Testis (tissue), 3 donors: ENCODE measurements around the gene SDE2. TPM values are rescaled to one million over a fixed set of nuclear protein-coding genes. Genes with fewer than 3 reads are reported as not detected.

Source experiments
- DNase-seq: peaks from one replicate; pipeline ENCODE4 v3.0.0-alpha.2; 2019
- H3K27ac ChIP-seq, 2 donors: fragments of 200-600 bp; sonication (generic); one replicate each; pipeline ENCODE4 v1.5.1; 2019
- H3K27me3 ChIP-seq: fragments of 200-600 bp; sonication (generic); one replicate; pipeline ENCODE4 v1.5.1; 2019
- H3K36me3 ChIP-seq: fragments of 200-600 bp; sonication (generic); one replicate; pipeline ENCODE4 v1.5.1; 2017; ENCODE audit warnings: low read depth; ENCODE audit errors: missing control alignments
- H3K4me1 ChIP-seq: fragments of 200-600 bp; sonication (generic); one replicate; pipeline ENCODE4 v1.5.1; 2019
- H3K4me3 ChIP-seq, 2 donors: fragments of 200-600 bp; sonication (generic); one replicate each; pipeline ENCODE4 v1.5.1; 2017 to 2019
- H3K9me3 ChIP-seq: fragments of 200-600 bp; sonication (generic); one replicate; pipeline ENCODE4 v1.5.1; 2017
- POLR2A ChIP-seq: fragments of 450-650 bp; IDR thresholded peaks from one replicate; pipeline ENCODE4 v1.6.1; 2017; ENCODE audit warnings: antibody characterized with exemption, mild to moderate bottlenecking, moderate library complexity
- WGBS, 2 donors: methylation state at CpG; one replicate each; pipeline ENCODE4 v1.1.5; 2018; 5-methylcytosine and 5-hydroxymethylcytosine counted together
- intact Hi-C: fragments of 100-400 bp; cut with DNase I; formaldehyde crosslinking; loops from one replicate; pipeline ENCODE4 v1.15.1; 2023; ENCODE audit warnings: low total_unique reads
- polyA plus RNA-seq: library from polyadenylated mRNA; stranded (reverse); fragments of 350-450 nt; fragmentation: Illumina TruSeq; extraction: RNeasy Lipid Tissue Mini Kit (QIAGEN cat#74804); gene quantifications from one replicate; pipeline ENCODE4 v1.2.3, GENCODE V29; 2014; ENCODE audit warnings: low read depth, low replicate concordance; ENCODE audit not compliant: insufficient read depth
- total RNA-seq, 2 donors: library from RNA; depleted of rRNA; stranded (reverse); fragments of >200 nt; gene quantifications; one replicate each; pipeline ENCODE4 v1.2.3, GENCODE V29; 2016
- TF ChIP-seq, protein P1 (sequence below), 3 experiments: fragments of 450-650 bp in 2 of 3; fragments of 200-600 bp in 1 of 3; sonication (generic) in 1 of 3; IDR thresholded peaks; one replicate each; pipeline ENCODE4 v1.5.1; 2016 to 2019; ENCODE audit warnings: antibody characterized with exemption in 3 of 3, mild to moderate bottlenecking in 2 of 3, moderate library complexity in 1 of 3

The SDE2 gene
- total and polyA plus RNA-seq, 3 donors from 2014 or later: 17.9 to 23.9 (median 22.4) TPM

GRCh38 chr1:225963735-225964530, 35.2 kb downstream of the SDE2 start:
- Histone ChIP-seq H3K36me3 (no peaks in the 10 kb centered on the region), H3K27ac (no peak overlapping the region), H3K27me3 (no peaks in the 10 kb centered on the region), H3K4me1 (no peaks in the 10 kb centered on the region), H3K9me3 (no peaks in the 10 kb centered on the region), H3K4me3 (no peak overlapping the region)
- intact Hi-C loops: no loop called here
- no peak for DNase-seq
- no peak for TF ChIP-seq POLR2A
- TF ChIP-seq, protein P1, sequence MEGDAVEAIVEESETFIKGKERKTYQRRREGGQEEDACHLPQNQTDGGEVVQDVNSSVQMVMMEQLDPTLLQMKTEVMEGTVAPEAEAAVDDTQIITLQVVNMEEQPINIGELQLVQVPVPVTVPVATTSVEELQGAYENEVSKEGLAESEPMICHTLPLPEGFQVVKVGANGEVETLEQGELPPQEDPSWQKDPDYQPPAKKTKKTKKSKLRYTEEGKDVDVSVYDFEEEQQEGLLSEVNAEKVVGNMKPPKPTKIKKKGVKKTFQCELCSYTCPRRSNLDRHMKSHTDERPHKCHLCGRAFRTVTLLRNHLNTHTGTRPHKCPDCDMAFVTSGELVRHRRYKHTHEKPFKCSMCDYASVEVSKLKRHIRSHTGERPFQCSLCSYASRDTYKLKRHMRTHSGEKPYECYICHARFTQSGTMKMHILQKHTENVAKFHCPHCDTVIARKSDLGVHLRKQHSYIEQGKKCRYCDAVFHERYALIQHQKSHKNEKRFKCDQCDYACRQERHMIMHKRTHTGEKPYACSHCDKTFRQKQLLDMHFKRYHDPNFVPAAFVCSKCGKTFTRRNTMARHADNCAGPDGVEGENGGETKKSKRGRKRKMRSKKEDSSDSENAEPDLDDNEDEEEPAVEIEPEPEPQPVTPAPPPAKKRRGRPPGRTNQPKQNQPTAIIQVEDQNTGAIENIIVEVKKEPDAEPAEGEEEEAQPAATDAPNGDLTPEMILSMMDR (IDR thresholded peaks at IDR 0.05): no peak
- 88 to 95% methylated on average over 15 of the region's 15 CpGs for WGBS, 2 donors

DNA sequence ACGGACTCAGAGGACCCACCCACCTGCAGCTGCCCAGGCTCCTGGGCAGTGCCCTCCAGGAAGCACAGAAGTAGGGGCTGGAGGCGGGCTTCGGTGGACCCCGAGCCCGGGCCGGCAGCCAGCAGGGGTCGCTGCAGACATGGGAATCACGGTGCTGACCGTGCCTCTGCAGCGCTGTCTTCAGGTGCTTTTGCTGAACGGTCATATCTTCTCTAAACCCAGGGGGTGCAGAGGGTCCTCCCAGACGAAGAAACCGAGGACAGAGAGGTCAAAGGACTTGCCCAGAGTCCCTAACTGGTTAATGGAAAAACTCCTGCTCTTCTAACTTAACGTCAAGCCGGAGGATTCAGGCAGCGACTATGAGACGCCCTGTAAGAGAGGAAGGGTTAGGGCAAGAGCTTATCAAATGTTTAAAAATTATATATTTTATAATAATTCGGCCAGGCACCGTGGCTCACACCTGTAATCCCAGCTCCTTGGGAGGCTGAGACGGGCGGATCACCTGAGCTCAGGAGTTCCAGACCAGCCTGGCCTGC, 36.6 kb downstream of the SDE2 start:
- Histone ChIP-seq H3K36me3 (no peaks in the 10 kb centered on the region), H3K27ac (no peak overlapping the region), H3K9me3 (no peaks in the 10 kb centered on the region), H3K4me3 (peak overlapping the region in 1 of 2 donors; percentile 7), H3K27me3 (no peaks in the 10 kb centered on the region), H3K4me1 (no peaks in the 10 kb centered on the region)
- WGBS, 2 donors: 16 to 27% methylated on average over 21 of the region's 21 CpGs
- intact Hi-C loops: no loop called here
- TF ChIP-seq, protein P1 (IDR thresholded peaks at IDR 0.05): peak in 2 of 3 experiments; percentile 39 to 61
- no peak for TF ChIP-seq POLR2A
- peak; percentile 79 for DNase-seq

GRCh38 chr1:225961659-225962439, 37.3 kb downstream of the SDE2 start:
- 34 to 49% methylated on average over 20 of the region's 20 CpGs for WGBS, 2 donors
- H3K36me3 ChIP-seq: no peaks in the 10 kb centered on the region
- no peaks in the 10 kb centered on the region for H3K4me1 ChIP-seq
- no peaks in the 10 kb centered on the region for H3K9me3 ChIP-seq
- TF ChIP-seq POLR2A: no peak
- TF ChIP-seq, protein P1 (IDR thresholded peaks at IDR 0.05): no peak
- H3K27me3 ChIP-seq: no peaks in the 10 kb centered on the region
- H3K4me3 ChIP-seq: no peak overlapping the region
- no peak for DNase-seq
- no peak overlapping the region for H3K27ac ChIP-seq
- intact Hi-C loops: no loop called here

GRCh38 chr1:225958041-225958440, 41.1 kb downstream of the SDE2 start:
- DNase-seq: no peak
- H3K36me3 ChIP-seq: no peaks in the 10 kb centered on the region
- no peaks in the 10 kb centered on the region for H3K27me3 ChIP-seq
- 90 to 94% methylated on average over 3 of the region's 3 CpGs for WGBS, 2 donors
- no peak overlapping the region for H3K4me3 ChIP-seq
- H3K4me1 ChIP-seq: no peaks in the 10 kb centered on the region
- no peaks in the 10 kb centered on the region for H3K9me3 ChIP-seq
- intact Hi-C loops: no loop called here
- TF ChIP-seq, protein P1 (IDR thresholded peaks at IDR 0.05): no peak
- TF ChIP-seq POLR2A: no peak
- H3K27ac ChIP-seq: no peak overlapping the region
